HG03354 (cell line): ENCODE measurements around the gene PBX4.
A peak's percentile ranks its signal among the peaks of the same experiment; 100 is the strongest.
"Not testable (repeated sequence)": the region's sequence is repeated elsewhere in the genome, so short reads cannot be mapped to it uniquely, and the experiment has no call there.

Experiments used
- ATAC-seq: cut with Tn5 transposase; IDR thresholded peaks from one replicate; pipeline ENCODE4 v1.9.1; 2021; ENCODE audit warnings: mild to moderate bottlenecking; ENCODE audit not compliant: unreplicated experiment, poor library complexity, severe bottlenecking

PBX4 gene

DNA sequence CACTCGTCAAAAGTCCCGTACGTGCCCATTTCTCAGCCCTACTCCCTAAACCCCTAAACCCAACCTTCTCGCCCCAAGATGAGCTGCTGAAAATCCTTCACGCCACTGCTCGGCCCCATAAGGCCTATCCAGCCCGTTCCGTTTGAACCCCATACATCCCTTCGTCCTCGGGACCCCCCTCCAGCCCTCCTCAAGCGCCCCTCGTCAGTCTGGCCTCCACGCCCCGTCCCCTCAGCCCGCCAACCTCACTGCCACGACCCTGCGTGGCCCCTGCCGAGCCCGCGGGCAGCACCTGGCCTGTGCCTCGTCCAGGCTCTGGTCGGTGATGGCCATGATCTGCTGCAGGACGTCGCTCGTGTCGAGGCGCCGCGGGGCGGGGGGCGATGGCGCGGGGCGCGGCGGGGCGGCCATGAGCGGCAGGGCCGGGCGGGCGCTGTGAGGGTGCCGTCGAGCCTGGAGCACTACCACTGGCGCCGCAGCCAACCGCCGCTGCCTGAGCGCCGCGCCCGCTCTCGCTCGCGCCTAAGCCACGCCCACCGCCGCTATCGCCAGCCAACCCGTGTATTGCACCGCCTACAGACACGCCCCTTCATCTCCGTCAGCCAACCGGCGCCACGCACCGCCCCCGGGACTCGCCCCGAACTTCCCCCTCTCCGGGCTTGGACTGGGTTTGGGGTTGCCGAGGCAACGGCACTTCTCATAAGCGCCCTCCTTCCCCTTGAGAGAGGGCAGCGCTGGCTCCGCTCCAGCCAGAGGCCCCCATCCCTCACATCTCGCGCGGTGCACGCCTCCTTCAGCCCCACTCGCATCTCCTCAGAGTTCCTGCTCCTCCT is at the start of gene PBX4:
TSS of gene PBX4 (minus strand) at position 469 of the 833 bp plus-strand sequence. CDS start at position 411, 58 bp downstream.
- peak; percentile 92 for ATAC-seq

GRCh38 chr19:19665420-19665948 is 47.0 kb upstream of the PBX4 start:
- ATAC-seq, result not testable (repeated sequence)

DNA sequence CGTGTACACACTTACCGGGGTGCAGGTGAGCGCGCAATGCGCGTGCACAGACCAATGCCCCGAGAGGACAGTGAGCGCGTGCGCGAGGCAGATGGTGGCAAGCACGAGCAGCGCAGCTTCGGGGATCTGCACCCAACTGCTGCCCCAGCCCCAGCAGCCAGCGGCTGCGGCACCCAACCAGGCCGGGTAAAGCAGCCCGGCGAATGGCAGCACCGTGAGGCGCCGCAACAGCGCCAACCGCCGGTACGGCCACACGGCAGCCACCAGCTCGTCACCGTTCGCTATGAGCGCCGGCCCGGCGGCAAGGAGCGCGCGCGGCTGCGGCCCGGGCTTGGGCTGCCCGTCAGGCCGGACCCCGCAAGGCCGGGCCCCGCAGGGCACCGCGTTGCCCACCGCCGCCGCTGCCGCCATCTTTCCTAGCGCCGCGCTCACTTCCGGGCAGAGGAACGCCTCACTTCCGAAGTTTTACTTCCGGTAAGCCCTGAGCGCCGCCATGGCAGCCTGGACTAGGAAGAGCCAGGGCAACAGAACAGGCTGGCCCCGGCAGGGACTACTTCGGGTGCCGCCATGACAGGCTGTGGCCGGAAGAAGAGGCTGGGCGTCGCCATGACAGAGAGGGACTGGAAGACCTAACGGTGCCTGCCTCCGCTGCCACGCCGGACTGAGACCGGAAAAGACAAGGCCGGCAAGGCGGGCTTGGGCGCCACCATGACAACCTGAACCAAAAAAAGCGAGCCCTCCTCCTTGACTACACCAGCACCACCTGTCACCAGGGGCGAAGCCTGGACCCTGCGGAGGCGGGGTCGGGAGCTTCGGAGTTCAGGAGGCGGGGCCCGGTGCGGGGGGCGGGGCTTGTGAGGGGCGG is 45.0 kb upstream of the PBX4 start, which contains the start of gene ATP13A1:
TSS of gene ATP13A1 (minus strand) at position 421 of the 865 bp plus-strand sequence. CDS start at position 411, 10 bp downstream.
- peak; percentile 63 for ATAC-seq

DNA sequence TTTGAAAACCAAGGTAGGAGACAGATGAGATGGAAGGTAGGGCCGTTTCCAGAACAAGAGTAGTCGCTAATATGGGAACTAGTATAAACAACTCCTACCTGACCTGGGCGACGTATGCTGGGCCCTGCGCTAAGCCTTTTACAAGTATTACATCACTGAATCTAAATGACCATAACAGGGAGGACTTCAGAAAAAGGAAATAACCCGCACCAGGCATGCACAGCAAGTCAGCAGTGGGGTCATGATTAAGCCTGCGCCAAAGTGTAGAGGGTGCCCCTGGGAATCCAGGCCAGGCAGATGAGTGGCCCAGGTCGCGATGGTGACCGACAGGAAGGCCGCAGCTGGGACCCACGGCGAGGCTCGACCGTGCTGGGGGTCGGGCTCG is 44.4 kb upstream of the PBX4 start:
- ATAC-seq, result no peak

GRCh38 chr19:19662344-19662743 is 43.9 kb upstream of the PBX4 start:
- ATAC-seq, result no peak

GRCh38 chr19:19661675-19662251 is 43.3 kb upstream of the PBX4 start:
- ATAC-seq, result peak; percentile 39

- no peak for ATAC-seq
These were observed 42.7 kb upstream of the PBX4 start for GRCh38 chr19:19661141-19661674.

DNA sequence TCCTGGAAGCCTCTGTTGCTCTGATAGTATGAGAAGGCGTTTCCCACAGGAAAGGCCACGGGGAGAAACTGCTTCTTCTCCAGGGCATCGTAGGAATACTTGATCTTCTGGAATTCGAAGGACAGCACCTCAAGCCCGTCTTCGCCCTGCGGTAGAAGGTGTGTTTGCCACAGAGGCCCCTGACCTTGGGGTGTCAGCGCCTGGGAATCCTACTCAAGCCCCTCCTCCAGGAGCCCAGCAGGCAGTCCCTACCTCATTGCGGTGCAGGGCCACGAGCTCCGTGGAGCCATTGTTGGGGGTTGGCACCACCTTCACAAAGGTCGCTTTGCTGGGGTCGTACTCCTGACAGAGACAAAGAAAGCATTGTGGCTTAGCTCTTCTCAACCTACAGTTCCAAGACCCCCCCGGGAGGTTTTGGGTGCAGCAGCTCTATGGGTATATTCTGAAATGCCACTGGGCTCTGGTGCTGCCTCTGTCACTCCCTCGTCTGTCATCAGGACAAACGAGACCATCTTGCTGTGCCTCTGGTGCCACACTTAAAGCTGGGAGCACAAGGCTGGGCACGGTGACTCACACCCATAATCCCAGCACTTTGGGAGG is 41.3 kb upstream of the PBX4 start:
- no peak for ATAC-seq

- ATAC-seq, result no peak
These were observed 38.9 kb upstream of the PBX4 start for GRCh38 chr19:19657397-19657783.

- no peak for ATAC-seq
These were observed 38.2 kb upstream of the PBX4 start for GRCh38 chr19:19656451-19657396.

DNA sequence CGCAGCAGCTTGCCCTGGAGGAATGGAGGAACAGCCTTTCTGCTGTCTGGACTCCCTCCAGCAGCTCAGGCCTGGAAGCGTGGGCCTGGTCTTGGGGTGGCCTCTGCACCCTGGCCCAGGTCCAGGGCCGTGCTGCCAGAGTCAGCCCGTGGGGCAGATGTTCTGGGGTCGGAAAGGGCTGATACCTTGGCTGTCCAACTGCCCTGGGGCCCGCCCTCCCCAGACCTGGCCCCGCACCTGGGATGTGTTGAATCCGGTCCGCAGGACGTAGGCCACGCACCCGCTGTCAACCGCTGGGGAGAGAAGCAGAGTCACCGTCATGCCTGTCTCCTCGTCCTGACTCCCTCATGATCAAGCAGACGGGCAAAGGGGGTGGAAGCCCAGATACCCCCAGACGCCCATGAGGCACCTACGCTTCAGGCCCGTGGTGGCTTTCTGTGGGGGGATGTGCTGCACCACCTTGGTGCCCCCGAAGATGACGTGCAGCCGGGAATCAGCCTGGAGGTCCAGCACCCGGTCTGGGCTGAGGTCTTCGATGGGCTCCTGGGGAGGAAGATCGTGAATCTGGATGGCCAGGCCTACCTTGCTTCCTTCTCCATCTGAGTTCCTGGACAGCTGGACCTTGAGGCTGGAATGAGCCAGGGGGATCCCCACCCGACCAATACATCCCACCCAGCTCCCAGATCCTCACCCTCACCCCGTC is 37.3 kb upstream of the PBX4 start:
- no peak for ATAC-seq

DNA sequence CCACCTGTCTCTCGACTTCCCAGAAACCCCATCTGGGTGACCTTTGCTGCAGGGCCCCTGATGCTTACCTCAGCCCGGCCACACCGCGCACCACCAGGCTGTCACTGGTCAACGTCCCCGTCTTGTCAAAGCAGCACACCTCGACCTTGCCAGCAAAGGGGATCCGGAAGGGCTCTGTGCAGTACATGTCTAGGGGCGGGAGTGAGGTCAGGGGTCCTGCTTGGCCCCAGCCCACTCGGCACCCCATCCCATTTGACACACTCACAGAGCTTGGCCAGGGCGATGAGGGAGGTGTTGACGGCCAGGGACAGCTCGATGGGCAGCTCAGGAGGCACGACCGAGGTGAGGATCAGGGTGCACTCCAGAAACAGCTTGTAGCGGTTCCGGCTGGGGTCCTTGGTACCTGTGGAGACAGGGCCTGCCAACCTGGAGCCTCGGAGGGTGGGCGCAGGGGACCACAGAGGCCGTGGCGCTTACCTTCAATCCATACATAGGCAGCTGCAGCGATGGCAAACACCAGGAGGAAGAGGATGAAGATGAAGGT is 36.6 kb upstream of the PBX4 start:
- no peak for ATAC-seq

DNA sequence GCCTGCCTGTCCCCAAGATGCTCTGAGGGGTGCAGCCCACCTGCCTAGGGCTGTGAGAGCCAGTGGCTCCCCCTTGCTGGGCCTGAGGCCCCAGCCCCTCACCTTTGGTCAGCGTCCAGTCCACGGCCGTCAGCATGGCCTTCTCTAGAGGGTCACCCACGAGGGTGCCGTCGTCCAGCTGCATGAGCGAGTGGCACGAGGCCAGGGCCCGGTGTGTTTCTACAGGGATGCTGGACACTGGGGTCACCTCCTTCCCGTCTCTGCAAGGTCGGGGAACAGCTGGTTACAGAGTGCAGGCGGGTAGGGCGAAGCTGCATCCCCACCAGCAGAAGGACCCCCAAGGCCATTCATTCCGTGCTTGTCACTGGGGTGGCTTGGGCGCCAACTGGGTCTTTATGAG is 36.0 kb upstream of the PBX4 start:
- ATAC-seq, result no peak

DNA sequence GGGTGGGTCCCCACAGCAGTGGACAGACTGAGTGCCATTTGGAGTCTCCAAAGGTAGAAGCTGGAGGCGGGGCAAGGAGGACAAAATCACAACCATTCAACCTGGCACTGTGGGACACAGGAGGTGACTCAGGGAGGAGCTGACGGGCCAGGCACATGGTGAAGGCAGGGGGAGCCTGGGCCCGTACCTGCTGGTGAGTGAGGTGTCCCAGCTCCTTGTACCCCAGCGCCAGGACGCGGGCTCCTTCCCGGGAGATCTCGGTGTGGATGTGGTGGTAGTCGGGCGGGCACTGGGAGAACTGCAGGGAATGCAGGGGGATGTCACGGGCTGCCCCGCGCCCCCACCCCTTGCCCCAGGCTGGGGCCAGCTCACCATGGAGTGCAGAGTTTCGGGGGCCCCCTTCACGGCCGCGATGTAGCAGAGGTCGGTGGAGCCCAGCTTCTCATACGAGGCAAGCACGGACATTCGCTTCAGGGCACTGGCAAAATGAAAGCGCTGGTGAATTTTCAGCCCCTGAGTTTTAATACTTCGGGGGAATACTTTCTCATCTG is 35.2 kb upstream of the PBX4 start:
- ATAC-seq, result no peak

DNA sequence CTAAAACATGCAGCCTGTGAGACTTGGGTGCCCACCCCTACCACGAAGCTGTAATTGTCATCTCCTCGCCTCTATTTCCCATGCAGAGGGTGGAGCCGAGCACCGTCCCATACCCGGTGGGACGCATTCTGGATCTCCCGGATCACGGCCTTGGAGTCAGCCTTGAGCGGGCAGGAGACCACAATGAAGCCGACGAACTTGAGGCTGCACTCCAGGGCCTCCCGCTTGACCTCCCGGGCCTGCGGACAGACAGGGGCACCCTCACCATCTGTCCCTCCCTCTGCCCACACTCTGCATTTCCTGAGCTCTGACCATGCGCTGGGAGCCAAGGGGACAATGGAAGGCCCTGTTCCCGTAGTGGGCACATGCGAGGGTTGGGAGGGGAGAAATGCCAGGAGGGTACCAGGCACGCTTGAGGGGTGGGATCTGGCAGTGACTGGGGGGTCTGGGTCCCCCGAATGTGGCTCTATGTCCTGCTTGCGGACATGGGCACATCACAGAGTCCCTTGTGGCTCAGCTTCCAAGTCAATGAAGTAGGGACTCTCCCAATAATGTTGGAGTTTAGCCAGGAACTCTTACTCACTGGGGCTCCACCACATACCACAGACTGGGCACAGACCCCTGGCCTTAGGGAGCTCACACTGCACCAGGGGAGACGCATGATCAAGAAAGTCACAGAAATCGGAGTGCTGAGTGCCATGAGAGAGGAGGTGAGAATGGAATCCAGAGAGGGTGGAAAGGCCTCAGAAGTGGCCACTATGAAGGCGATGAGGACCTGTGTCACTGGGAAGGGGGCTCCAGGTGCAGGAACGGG is 34.2 kb upstream of the PBX4 start:
- no peak for ATAC-seq

- ATAC-seq, result no peak
These were observed 32.6 kb upstream of the PBX4 start for GRCh38 chr19:19651076-19651475.
